ENCODE results near the gene GDI1. TPM values are rescaled to one million over a fixed set of nuclear protein-coding genes. Genes with fewer than 3 reads are reported as not detected.

The GDI1 gene
- total and polyA plus RNA-seq, 2 of the 8 experiments (the other 6 are each of a cell fraction or from before 2014, with no cell fraction given) = 83.1 to 136 TPM

GRCh38 chrX:154398668-154399526 is 38.1 kb upstream of the GDI1 start (continued):
- TF ChIP-seq CHD7 (IDR thresholded peaks at IDR 0.05; ENCODE audit: insufficient replicate concordance, low read length) (no peak), CTBP2 (IDR thresholded peaks at IDR 0.05; ENCODE audit: borderline replicate concordance, insufficient read depth, insufficient read length, low read length) (no peak), MAFK (IDR thresholded peaks at IDR 0.05; ENCODE audit: low read depth, low read length) (no peak), SAP30 (IDR thresholded peaks at IDR 0.05; ENCODE audit: insufficient read depth, insufficient replicate concordance, low read length) (peak; percentile 32), HDAC2 (IDR thresholded peaks at IDR 0.05; ENCODE audit: borderline replicate concordance in 1 of 2, low read depth in 2 of 2, low read length in 2 of 2) (no peak), RFX5 (IDR thresholded peaks at IDR 0.05; ENCODE audit: borderline replicate concordance, low read depth, low read length) (no peak), CBX8 (IDR thresholded peaks at IDR 0.05; ENCODE audit: borderline replicate concordance, low read depth, low read length) (no peak), BRCA1 (IDR thresholded peaks at IDR 0.05; ENCODE audit: low read depth, low read length) (no peak), ASH2L (IDR thresholded peaks at IDR 0.05; ENCODE audit: low read length) (no peak)

Measured in H1 (cell line).